ENCODE measurements around the gene ZNF226.
A peak's percentile ranks its signal among the peaks of the same experiment; 100 is the strongest.
"Not testable (repeated sequence)": the region's sequence is repeated elsewhere in the genome, so short reads cannot be mapped to it uniquely, and the experiment has no call there.

The ZNF226 gene

DNA sequence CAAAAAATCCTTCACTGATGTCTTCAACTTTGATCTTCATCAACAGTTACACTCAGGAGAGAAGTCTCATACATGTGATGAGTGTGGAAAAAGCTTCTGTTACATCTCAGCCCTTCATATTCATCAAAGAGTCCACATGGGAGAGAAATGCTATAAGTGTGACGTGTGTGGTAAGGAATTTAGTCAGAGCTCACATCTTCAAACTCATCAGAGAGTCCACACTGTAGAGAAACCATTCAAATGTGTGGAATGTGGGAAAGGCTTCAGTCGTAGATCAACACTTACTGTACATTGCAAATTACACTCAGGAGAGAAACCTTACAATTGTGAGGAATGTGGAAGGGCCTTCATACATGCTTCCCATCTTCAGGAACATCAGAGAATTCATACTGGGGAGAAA, 8.4 kb upstream of the ZNF226 start:
- TF ChIP-seq, protein P1, sequence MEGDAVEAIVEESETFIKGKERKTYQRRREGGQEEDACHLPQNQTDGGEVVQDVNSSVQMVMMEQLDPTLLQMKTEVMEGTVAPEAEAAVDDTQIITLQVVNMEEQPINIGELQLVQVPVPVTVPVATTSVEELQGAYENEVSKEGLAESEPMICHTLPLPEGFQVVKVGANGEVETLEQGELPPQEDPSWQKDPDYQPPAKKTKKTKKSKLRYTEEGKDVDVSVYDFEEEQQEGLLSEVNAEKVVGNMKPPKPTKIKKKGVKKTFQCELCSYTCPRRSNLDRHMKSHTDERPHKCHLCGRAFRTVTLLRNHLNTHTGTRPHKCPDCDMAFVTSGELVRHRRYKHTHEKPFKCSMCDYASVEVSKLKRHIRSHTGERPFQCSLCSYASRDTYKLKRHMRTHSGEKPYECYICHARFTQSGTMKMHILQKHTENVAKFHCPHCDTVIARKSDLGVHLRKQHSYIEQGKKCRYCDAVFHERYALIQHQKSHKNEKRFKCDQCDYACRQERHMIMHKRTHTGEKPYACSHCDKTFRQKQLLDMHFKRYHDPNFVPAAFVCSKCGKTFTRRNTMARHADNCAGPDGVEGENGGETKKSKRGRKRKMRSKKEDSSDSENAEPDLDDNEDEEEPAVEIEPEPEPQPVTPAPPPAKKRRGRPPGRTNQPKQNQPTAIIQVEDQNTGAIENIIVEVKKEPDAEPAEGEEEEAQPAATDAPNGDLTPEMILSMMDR (IDR thresholded peaks at IDR 0.05; ENCODE audit: control insufficient read depth, insufficient read depth, low read depth, low read length, missing control alignments), result no peak
- H3K4me3 ChIP-seq (ENCODE audit: control insufficient read depth, low read depth, low read length), result no peak overlapping the region
- no peak for DNase-seq (ENCODE audit: low read depth)

DNA sequence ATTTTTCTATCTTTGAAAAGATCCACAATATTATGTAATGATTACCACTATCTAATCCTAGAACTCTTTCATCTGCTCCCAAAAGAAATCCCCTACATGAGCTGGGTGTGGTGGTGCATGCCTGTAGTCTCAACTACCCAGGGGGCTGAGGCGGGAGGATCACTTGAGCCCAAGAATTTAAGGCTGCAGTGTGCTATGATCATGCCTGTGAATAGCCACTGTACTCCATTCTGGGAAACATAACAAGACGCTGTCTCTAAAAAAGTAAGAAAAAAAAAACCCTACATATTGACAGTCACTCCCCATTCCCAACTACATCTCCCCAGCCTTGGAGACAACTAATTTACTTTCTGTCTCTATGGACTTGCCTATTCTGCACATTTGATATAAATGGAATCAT, 1.1 kb upstream of the ZNF226 start:
- TF ChIP-seq, protein P1 (IDR thresholded peaks at IDR 0.05; ENCODE audit: control insufficient read depth, insufficient read depth, low read depth, low read length, missing control alignments), result no peak
- no peak overlapping the region for H3K4me3 ChIP-seq (ENCODE audit: control insufficient read depth, low read depth, low read length)

DNA sequence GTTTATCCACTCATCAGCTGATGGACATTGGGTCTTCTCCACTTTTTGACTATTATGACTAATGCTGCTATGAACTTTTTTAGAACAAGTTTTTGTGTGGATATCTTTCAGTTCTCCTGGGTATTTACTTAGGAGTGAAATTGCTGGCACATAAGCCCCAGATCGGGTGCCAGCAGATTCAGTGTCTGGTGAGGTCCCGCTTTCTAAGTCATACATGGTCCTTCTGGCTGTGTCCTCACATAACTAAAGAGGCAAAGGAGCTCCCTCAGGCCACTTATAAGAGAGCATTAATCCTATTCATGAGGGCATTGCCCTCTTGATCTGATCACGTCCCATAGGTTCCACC, 600 bp upstream of the ZNF226 start:
- TF ChIP-seq, protein P1 (IDR thresholded peaks at IDR 0.05; ENCODE audit: control insufficient read depth, insufficient read depth, low read depth, low read length, missing control alignments), result no peak
- no peak for DNase-seq (ENCODE audit: low read depth)
- H3K4me3 ChIP-seq (ENCODE audit: control insufficient read depth, low read depth, low read length), result peak overlapping the region; percentile 94

More for the DNA sequence above, 1.1 kb upstream of the ZNF226 start:
- DNase-seq (ENCODE audit: low read depth), result no peak

DNA sequence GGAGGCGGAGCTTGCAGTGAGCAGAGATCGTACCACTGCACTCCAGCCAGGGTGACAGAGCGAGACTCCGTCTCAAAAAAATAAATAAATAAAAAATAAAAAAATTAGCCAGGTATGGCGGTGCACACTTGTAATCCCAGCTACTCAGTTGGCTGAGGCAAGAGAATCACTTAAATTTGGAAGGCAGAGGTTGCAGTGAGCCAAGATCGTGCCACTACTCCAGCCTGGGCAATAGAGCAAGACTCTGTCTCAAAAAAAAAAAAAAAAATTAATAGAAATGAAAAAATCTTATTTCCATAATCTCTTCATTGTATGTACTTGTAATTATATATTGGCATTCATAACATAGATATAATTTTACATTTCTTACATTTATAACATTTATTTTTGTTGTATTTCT, 5.8 kb downstream of the ZNF226 start:
- not testable (repeated sequence) for DNase-seq (ENCODE audit: low read depth); H3K4me3 ChIP-seq (ENCODE audit: control insufficient read depth, low read depth, low read length)

DNA sequence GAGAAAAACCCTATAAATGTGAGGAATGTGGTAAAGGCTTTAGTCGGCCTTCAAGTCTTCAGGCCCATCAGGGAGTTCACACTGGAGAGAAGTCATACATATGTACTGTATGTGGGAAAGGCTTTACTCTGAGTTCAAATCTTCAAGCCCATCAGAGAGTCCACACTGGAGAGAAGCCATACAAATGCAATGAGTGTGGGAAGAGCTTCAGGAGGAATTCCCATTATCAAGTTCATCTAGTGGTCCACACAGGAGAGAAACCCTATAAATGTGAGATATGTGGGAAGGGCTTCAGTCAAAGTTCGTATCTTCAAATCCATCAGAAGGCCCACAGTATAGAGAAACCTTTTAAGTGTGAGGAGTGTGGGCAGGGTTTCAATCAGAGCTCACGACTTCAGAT, 11.7 kb downstream of the ZNF226 start:
- no peak for DNase-seq (ENCODE audit: low read depth)
- no peak overlapping the region for H3K4me3 ChIP-seq (ENCODE audit: control insufficient read depth, low read depth, low read length)
- TF ChIP-seq, protein P1 (IDR thresholded peaks at IDR 0.05; ENCODE audit: control insufficient read depth, insufficient read depth, low read depth, low read length, missing control alignments), result no peak

DNA sequence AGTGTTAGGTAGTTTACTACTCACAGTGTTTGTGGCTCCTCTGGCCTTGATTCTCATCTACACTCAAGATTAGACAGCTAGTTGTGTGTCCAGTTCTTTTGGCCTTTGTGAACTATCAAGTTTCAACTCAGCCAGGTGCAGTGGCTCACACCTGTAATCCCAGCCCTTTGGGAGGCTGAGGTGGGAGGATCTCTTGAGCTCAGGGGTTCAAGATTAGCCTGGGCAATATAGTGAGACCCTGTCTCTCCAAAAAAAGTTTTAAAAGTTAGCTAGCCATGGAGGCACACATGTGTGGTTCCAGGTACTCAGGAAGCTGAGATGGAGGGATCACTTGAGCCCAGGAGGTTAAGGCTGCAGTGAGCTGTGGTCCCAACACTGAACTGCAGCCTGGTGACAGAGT, 16.1 kb downstream of the ZNF226 start:
- TF ChIP-seq, protein P1 (IDR thresholded peaks at IDR 0.05; ENCODE audit: control insufficient read depth, insufficient read depth, low read depth, low read length, missing control alignments), result no peak
- H3K4me3 ChIP-seq (ENCODE audit: control insufficient read depth, low read depth, low read length), result no peak overlapping the region
- DNase-seq (ENCODE audit: low read depth), result no peak

DNA sequence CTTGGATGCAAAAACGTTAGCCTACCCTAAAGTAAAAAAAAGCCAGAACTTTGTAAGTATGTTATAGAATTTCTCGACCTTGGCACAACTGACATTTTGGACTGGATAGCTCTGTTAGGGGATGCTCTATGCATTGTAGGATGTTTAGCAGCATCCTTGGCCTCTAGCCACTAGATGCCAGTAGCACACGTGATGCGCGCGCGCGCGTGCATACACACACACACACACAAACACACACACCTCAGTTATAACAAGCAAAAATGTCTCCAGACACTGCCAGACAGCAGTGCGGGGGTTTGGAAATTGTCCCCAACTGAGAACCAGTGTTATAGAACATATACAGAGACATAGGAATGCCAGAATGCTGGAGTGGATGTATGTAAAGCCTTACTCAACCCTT, 17.2 kb downstream of the ZNF226 start:
- H3K4me3 ChIP-seq (ENCODE audit: control insufficient read depth, low read depth, low read length), result no peak overlapping the region
- TF ChIP-seq, protein P1 (IDR thresholded peaks at IDR 0.05; ENCODE audit: control insufficient read depth, insufficient read depth, low read depth, low read length, missing control alignments), result no peak

More for the DNA sequence above, 17.2 kb downstream of the ZNF226 start:
- no peak for DNase-seq (ENCODE audit: low read depth)

Measured in AG09309 (cell line).